ENCODE results near the gene COL9A3. TPM values are rescaled to one million over a fixed set of nuclear protein-coding genes. Genes with fewer than 3 reads are reported as not detected.
A peak's percentile ranks its signal among the peaks of the same experiment; 100 is the strongest.

The COL9A3 gene
- polyA plus RNA-seq, 4 donors: 3.4 to 12.7 (median 5.9) TPM

DNA sequence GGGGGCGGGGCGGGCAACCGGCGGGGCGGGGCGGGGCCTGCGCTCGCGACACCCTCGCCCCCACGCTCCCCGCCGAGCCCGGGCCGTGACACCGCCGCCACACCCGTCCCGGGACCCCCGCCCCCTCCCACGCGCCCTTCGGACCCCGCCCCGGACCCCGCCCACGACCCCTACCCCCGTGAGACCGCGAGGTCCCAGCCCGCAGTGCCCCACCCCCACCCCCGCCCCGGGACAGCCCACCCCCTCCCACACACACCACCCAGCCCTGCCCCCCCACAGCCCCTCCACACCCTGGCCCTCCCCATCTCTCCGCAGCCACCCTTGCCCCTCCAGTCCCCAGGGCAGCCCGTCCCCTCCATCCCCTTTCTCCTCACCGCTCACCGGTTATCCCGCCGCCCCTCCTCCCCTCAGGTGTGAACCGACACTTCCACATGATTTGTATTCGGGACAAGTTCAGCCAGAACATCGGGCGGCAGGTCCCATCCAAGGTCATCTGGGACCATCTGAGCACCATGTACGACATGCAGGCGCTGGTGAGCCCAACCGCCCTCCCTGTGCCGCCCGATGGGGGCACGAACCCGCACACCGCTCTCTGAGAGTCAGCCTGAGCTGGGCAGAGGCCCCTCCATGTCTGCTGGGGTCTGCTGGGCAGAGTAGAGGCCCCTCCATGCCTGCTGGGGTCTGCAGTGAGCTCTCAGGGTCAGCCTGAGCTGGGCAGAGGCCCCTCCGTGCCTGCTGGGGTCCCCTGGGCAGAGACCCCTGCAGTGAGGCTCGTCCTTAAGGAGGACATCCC lies 20.0 kb upstream of the COL9A3 start:
- H3K9me3 ChIP-seq (ENCODE audit: control insufficient read depth in 2 of 2, insufficient read depth in 1 of 2, low read depth in 1 of 2, low read length in 1 of 2): no peaks in the 10 kb centered on the region
- H3K36me3 ChIP-seq (ENCODE audit: control insufficient read depth in 3 of 3, insufficient read depth in 2 of 3, low read depth in 1 of 3, low read length in 3 of 3): peaks cover 9 to 50% (median 9%) of the 10 kb centered on the region in 3 donors
- peak in 1 of 2 donors; percentile 39 for DNase-seq
- WGBS, 3 donors: 17 to 34% (median 23%) methylated on average over 16 to 53 of the region's 53 CpGs
- peak overlapping the region; percentile 40 to 77 (median 52) for H3K4me3 ChIP-seq (ENCODE audit: low read depth in 1 of 3, low read length in 3 of 3)
- peaks cover 2 to 34% (median 4%) of the 10 kb centered on the region in 3 donors for H3K4me1 ChIP-seq (ENCODE audit: control insufficient read depth in 3 of 3, insufficient read depth in 2 of 3, low read depth in 1 of 3, low read length in 2 of 3)
- no peak for FAIRE-seq
- H3K27ac ChIP-seq (ENCODE audit: low read depth in 1 of 3, low read length in 2 of 3): peak overlapping the region; percentile 79 to 97 (median 88)
- H3K27me3 ChIP-seq (ENCODE audit: control insufficient read depth in 3 of 3, insufficient read depth in 3 of 3, low read length in 3 of 3): peaks cover 0 to 4% (median 0%) of the 10 kb centered on the region in 3 donors

DNA sequence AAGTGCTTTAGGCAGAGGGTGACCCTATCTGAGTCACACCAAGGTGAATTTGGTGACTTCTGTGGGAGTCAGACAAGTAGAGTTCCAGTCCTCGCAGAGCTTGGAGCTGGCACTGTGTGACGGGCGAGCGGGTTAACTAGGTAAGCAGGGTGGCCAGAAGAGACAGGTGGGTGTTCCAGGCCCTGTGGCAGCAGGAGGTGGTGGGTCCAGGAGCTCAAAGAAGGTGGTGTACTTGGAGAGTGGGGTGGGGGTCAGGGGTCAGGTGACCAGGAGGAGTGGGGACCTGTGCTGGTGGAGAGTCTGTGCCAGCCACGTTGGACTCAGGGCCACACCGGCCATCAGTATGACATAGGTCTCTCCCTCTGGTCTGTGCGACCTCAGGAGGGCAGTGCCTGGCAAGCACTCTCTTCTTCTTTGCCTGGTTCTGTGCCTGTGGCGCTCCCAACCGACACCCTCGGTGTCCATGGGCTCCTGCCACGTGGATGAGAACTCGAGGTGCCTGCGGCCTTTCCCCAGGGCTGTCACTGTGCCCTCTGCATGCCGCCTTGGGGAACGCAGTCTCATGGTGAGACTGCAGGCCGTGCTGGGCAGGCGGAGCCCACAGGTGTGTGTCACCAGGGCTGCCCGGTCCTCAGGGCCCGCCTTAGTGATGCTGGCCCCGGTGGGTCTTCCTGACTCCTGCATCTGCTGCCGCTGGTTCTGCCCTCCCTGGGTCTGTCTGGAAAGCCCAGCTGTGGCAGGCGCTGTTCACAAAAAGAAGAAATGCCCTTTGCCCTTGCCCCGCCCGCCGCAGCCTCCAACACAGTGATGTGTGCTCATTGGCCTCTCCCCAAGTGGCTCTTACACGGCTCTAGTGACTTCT lies 18.9 kb upstream of the COL9A3 start:
- Histone ChIP-seq H3K9me3 (ENCODE audit: control insufficient read depth in 2 of 2, insufficient read depth in 1 of 2, low read depth in 1 of 2, low read length in 1 of 2) (no peaks in the 10 kb centered on the region), H3K4me3 (ENCODE audit: low read depth in 1 of 3, low read length in 3 of 3) (no peak overlapping the region), H3K36me3 (ENCODE audit: control insufficient read depth in 3 of 3, insufficient read depth in 2 of 3, low read depth in 1 of 3, low read length in 3 of 3) (peaks cover 9 to 52% (median 9%) of the 10 kb centered on the region in 3 donors), H3K27ac (ENCODE audit: low read depth in 1 of 3, low read length in 2 of 3) (peak overlapping the region; percentile 73 to 88 (median 79)), H3K4me1 (ENCODE audit: control insufficient read depth in 3 of 3, insufficient read depth in 2 of 3, low read depth in 1 of 3, low read length in 2 of 3) (peaks cover 2 to 34% (median 4%) of the 10 kb centered on the region in 3 donors), H3K27me3 (ENCODE audit: control insufficient read depth in 3 of 3, insufficient read depth in 3 of 3, low read length in 3 of 3) (peaks cover 0 to 4% (median 0%) of the 10 kb centered on the region in 3 donors)
- 26 to 64% (median 54%) methylated on average over 26 of the region's 26 CpGs for WGBS, 3 donors
- DNase-seq (peak; percentile 79 to 89), FAIRE-seq (no peak)

DNA sequence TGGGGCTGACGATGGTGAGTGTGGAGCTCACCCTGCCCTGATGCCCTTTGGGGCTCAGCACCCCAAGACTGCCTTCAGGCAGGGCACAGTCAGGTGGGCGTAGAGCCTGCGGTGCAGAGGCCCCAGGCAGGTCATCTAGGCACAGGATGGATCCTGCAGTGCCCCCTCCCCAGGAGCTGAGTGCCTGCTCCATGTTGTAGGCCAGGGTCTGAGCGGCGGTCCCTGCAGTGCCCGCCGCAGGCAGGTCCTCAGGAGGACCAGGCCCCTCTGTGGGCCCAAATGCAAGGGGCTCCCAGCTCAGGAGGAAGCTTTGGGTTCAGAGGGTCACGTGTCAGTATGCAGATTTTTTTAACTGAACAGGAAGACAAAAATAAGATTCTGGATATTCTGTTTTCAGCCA lies 17.8 kb upstream of the COL9A3 start:
- Histone ChIP-seq H3K4me1 (ENCODE audit: control insufficient read depth in 3 of 3, insufficient read depth in 2 of 3, low read depth in 1 of 3, low read length in 2 of 3) (peaks cover 0 to 30% (median 2%) of the 10 kb centered on the region in 3 donors), H3K27ac (ENCODE audit: low read depth in 1 of 3, low read length in 2 of 3) (no peak overlapping the region), H3K36me3 (ENCODE audit: control insufficient read depth in 3 of 3, insufficient read depth in 2 of 3, low read depth in 1 of 3, low read length in 3 of 3) (peaks cover 9 to 52% (median 9%) of the 10 kb centered on the region in 3 donors), H3K9me3 (ENCODE audit: control insufficient read depth in 2 of 2, insufficient read depth in 1 of 2, low read depth in 1 of 2, low read length in 1 of 2) (no peaks in the 10 kb centered on the region), H3K27me3 (ENCODE audit: control insufficient read depth in 3 of 3, insufficient read depth in 3 of 3, low read length in 3 of 3) (no peaks in the 10 kb centered on the region), H3K4me3 (ENCODE audit: low read depth in 1 of 3, low read length in 3 of 3) (no peak overlapping the region)
- WGBS, 3 donors: 91 to 94% (median 93%) methylated on average over 7 to 8 of the region's 8 CpGs
- FAIRE-seq (no peak), DNase-seq (no peak)

DNA sequence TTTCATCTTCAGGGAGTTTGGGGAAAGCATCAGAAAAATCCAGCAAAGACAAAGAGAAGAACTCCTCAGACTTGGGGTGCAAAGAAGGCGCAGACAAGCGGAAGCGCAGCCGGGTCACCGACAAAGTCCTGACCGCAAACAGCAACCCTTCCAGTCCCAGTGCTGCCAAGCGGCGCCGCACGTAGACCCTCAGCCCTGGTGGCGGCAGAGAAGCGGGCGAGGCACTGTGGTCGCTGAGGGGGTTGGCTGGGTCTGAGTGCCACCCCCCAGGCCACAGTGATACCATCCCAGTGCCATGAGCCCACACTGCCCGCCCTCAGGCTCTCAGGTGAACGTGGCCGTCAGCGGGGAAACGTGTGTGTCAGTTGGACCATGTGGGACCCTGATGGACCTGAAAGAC lies 17.4 kb upstream of the COL9A3 start:
- H3K27me3 ChIP-seq (ENCODE audit: control insufficient read depth in 3 of 3, insufficient read depth in 3 of 3, low read length in 3 of 3): no peaks in the 10 kb centered on the region
- no peak overlapping the region for H3K27ac ChIP-seq (ENCODE audit: low read depth in 1 of 3, low read length in 2 of 3)
- WGBS, 3 donors: 97 to 98% (median 97%) methylated on average over 19 of the region's 19 CpGs
- FAIRE-seq: no peak
- H3K4me1 ChIP-seq (ENCODE audit: control insufficient read depth in 3 of 3, insufficient read depth in 2 of 3, low read depth in 1 of 3, low read length in 2 of 3): peaks cover 0 to 32% (median 2%) of the 10 kb centered on the region in 3 donors
- DNase-seq: no peak
- H3K9me3 ChIP-seq (ENCODE audit: control insufficient read depth in 2 of 2, insufficient read depth in 1 of 2, low read depth in 1 of 2, low read length in 1 of 2): no peaks in the 10 kb centered on the region
- no peak overlapping the region for H3K4me3 ChIP-seq (ENCODE audit: low read depth in 1 of 3, low read length in 3 of 3)
- H3K36me3 ChIP-seq (ENCODE audit: control insufficient read depth in 3 of 3, insufficient read depth in 2 of 3, low read depth in 1 of 3, low read length in 3 of 3): peaks cover 9 to 52% (median 9%) of the 10 kb centered on the region in 3 donors

DNA sequence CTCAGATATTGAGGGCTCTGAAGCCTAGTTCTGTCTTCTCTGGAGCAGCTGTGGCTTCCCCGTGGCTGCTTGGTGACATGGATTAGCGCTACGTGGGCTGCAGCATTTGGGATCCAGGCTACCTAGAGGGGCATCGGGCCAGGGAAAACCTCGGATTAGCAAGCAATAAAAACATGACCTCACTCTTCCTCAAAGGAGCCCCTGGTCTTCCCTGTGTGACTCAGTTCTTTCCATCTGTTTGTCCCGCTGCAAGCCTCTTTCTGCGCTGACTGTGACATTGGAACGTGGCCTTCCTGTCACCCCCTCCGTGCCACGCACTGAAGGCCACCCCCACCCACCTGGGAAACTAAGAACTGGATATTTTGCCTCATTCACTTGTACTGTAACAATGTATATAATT lies 17.0 kb upstream of the COL9A3 start:
- Histone ChIP-seq H3K27ac (ENCODE audit: low read depth in 1 of 3, low read length in 2 of 3) (no peak overlapping the region), H3K4me1 (ENCODE audit: control insufficient read depth in 3 of 3, insufficient read depth in 2 of 3, low read depth in 1 of 3, low read length in 2 of 3) (peaks cover 0 to 28% (median 2%) of the 10 kb centered on the region in 3 donors), H3K27me3 (ENCODE audit: control insufficient read depth in 3 of 3, insufficient read depth in 3 of 3, low read length in 3 of 3) (no peaks in the 10 kb centered on the region), H3K36me3 (ENCODE audit: control insufficient read depth in 3 of 3, insufficient read depth in 2 of 3, low read depth in 1 of 3, low read length in 3 of 3) (peaks cover 9 to 52% (median 9%) of the 10 kb centered on the region in 3 donors), H3K4me3 (ENCODE audit: low read depth in 1 of 3, low read length in 3 of 3) (no peak overlapping the region), H3K9me3 (ENCODE audit: control insufficient read depth in 2 of 2, insufficient read depth in 1 of 2, low read depth in 1 of 2, low read length in 1 of 2) (no peaks in the 10 kb centered on the region)
- FAIRE-seq: no peak
- WGBS, 3 donors: 77 to 92% (median 91%) methylated on average over 10 of the region's 10 CpGs
- no peak for DNase-seq

DNA sequence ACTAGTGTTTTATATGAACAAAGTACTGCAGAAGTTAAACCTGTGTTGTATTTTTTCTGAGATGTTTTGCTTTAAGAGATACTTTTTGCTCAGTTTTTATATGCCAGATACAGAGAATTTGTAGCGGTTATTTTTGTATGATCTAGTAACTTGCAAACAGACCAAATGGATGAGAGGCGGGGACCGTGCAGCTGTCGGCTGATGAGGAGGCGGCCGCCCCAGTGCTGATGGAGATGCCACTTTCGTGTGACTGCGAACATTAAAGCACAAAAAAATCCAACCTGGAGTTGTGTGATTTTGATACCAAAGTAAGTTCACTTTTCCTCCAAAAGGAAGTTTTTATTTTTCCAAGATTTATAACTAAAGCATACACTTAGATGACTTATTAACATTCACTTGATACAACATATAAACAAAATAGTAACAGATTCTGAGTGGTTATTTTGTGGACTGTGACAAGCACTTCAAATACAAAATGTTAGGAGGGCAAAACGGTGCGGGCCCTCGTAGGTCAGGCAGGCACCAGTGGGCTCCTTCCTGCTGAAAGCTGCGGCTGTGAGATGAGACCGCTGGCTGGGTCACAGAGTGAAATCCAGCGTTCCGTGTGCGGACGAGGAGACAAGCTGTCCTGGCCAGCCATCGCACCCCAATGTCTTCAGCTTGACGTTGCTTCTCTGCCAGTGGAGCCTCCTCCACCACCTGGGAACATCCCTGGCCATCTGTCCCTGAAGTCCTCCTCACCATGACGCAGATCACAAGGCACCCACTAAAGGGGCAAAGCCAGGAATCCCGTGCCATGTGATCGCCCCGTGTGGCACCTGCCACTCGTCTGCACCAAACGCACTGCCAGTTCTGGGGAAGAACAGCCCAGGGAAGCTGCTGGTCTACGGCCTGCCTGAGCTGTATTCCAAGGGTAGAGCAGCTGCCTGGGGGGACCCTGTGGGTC lies 16.3 kb upstream of the COL9A3 start:
- no peaks in the 10 kb centered on the region for H3K27me3 ChIP-seq (ENCODE audit: control insufficient read depth in 3 of 3, insufficient read depth in 3 of 3, low read length in 3 of 3)
- DNase-seq: no peak
- H3K36me3 ChIP-seq (ENCODE audit: control insufficient read depth in 3 of 3, insufficient read depth in 2 of 3, low read depth in 1 of 3, low read length in 3 of 3): peaks cover 9 to 52% (median 9%) of the 10 kb centered on the region in 3 donors
- no peak overlapping the region for H3K4me3 ChIP-seq (ENCODE audit: low read depth in 1 of 3, low read length in 3 of 3)
- no peaks in the 10 kb centered on the region for H3K9me3 ChIP-seq (ENCODE audit: control insufficient read depth in 2 of 2, insufficient read depth in 1 of 2, low read depth in 1 of 2, low read length in 1 of 2)
- FAIRE-seq: no peak
- WGBS, 3 donors: 88 to 90% (median 89%) methylated on average over 26 of the region's 26 CpGs
- no peak overlapping the region for H3K27ac ChIP-seq (ENCODE audit: low read depth in 1 of 3, low read length in 2 of 3)
- H3K4me1 ChIP-seq (ENCODE audit: control insufficient read depth in 3 of 3, insufficient read depth in 2 of 3, low read depth in 1 of 3, low read length in 2 of 3): peaks cover 0 to 26% (median 2%) of the 10 kb centered on the region in 3 donors

DNA sequence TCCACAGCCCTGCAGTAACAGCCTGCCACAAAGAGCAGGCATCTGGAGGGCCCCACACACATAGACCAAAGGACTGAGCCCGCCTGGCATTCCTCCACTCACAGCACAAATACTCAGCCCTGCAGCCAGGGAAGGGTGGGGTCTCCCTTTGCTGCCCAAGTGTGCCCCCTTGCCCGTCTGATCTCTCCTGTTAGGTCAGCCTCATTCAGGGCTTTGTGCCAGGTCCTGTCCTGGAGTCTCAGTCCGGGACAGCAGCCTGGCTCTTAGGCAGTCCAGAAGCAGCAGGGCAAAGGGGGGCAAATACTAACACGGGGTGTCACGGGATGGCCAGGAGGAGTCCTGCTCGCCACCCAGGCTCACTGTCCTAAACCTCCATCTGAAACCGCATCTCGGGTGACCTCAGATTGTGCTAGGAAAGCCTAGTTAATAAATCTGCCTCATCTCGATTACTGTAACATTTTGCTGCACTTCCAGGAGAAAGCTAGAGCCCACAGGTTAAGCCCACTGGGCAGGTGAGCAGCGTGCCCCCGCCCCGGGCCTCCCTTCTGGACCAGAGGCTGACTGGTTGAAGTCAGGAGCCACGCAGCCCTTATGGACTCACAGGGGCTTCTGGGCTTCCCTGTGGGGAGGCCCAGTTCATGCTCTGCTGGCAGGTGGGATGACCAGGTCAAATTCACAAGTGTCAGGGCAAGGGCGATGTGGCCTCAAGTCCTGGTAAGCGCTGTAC lies 15.4 kb upstream of the COL9A3 start:
- Histone ChIP-seq H3K9me3 (ENCODE audit: control insufficient read depth in 2 of 2, insufficient read depth in 1 of 2, low read depth in 1 of 2, low read length in 1 of 2) (no peaks in the 10 kb centered on the region), H3K36me3 (ENCODE audit: control insufficient read depth in 3 of 3, insufficient read depth in 2 of 3, low read depth in 1 of 3, low read length in 3 of 3) (peaks cover 9 to 60% (median 9%) of the 10 kb centered on the region in 3 donors), H3K4me1 (ENCODE audit: control insufficient read depth in 3 of 3, insufficient read depth in 2 of 3, low read depth in 1 of 3, low read length in 2 of 3) (peaks cover 2 to 34% (median 4%) of the 10 kb centered on the region in 3 donors), H3K27me3 (ENCODE audit: control insufficient read depth in 3 of 3, insufficient read depth in 3 of 3, low read length in 3 of 3) (no peaks in the 10 kb centered on the region), H3K4me3 (ENCODE audit: low read depth in 1 of 3, low read length in 3 of 3) (no peak overlapping the region), H3K27ac (ENCODE audit: low read depth in 1 of 3, low read length in 2 of 3) (no peak overlapping the region)
- FAIRE-seq (no peak), DNase-seq (no peak)
- 85 to 87% (median 85%) methylated on average over 15 of the region's 15 CpGs for WGBS, 3 donors
